ENCODE results near the gene CLSTN2. TPM values are rescaled to one million over a fixed set of nuclear protein-coding genes. Genes with fewer than 3 reads are reported as not detected.
A peak's percentile ranks its signal among the peaks of the same experiment; 100 is the strongest.

CLSTN2 gene
- total RNA-seq, 1 donor from 2014 or later, result 65.0 TPM

GRCh38 chr3:140018556-140018955 is 83.6 kb downstream of the CLSTN2 start:
- no peak for DNase-seq (ENCODE audit: low spot score)
- Mint-ChIP-seq H3K4me3 (ENCODE audit: unreplicated experiment) (no peak overlapping the region), H3K27me3 (ENCODE audit: low read depth) (no peaks in the 10 kb centered on the region), H3K36me3 (ENCODE audit: low read depth) (no peaks in the 10 kb centered on the region), H3K4me1 (ENCODE audit: low read depth) (peaks cover 20% of the 10 kb centered on the region), H3K9me3 (ENCODE audit: low read depth) (no peaks in the 10 kb centered on the region), H3K27ac (ENCODE audit: unreplicated experiment) (no peak overlapping the region)
- TF ChIP-seq, protein P1, sequence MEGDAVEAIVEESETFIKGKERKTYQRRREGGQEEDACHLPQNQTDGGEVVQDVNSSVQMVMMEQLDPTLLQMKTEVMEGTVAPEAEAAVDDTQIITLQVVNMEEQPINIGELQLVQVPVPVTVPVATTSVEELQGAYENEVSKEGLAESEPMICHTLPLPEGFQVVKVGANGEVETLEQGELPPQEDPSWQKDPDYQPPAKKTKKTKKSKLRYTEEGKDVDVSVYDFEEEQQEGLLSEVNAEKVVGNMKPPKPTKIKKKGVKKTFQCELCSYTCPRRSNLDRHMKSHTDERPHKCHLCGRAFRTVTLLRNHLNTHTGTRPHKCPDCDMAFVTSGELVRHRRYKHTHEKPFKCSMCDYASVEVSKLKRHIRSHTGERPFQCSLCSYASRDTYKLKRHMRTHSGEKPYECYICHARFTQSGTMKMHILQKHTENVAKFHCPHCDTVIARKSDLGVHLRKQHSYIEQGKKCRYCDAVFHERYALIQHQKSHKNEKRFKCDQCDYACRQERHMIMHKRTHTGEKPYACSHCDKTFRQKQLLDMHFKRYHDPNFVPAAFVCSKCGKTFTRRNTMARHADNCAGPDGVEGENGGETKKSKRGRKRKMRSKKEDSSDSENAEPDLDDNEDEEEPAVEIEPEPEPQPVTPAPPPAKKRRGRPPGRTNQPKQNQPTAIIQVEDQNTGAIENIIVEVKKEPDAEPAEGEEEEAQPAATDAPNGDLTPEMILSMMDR (IDR thresholded peaks at IDR 0.05), result no peak

DNA sequence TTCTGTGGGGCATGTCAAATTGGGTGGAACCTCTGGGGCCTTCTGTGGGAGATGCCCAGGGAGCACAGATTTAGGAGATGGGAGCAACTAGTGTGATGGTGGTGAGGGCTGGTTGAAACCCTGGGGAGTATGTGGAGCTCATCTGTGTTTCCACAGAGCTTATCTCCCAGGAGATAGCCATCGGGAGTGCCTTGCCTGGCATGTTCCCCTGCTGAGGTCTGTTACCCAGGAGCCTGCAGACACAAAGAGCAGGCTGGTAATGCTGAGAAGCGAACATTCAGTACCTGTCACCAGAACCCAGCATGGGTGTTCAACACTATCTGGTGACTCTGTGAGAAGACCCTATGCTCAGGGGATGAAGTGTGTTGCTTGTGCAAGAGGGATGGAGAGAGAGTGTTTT is 85.0 kb downstream of the CLSTN2 start:
- Mint-ChIP-seq H3K27me3 (ENCODE audit: low read depth) (no peaks in the 10 kb centered on the region), H3K4me3 (ENCODE audit: unreplicated experiment) (no peak overlapping the region), H3K9me3 (ENCODE audit: low read depth) (no peaks in the 10 kb centered on the region), H3K4me1 (ENCODE audit: low read depth) (peaks cover 30% of the 10 kb centered on the region), H3K27ac (ENCODE audit: unreplicated experiment) (no peak overlapping the region), H3K36me3 (ENCODE audit: low read depth) (no peaks in the 10 kb centered on the region)
- TF ChIP-seq, protein P1 (IDR thresholded peaks at IDR 0.05), result no peak
- DNase-seq (ENCODE audit: low spot score), result no peak

GRCh38 chr3:140020541-140020940 is 85.6 kb downstream of the CLSTN2 start:
- H3K27me3 Mint-ChIP-seq (ENCODE audit: low read depth), result no peaks in the 10 kb centered on the region
- H3K4me1 Mint-ChIP-seq (ENCODE audit: low read depth), result peaks cover 30% of the 10 kb centered on the region
- no peak overlapping the region for H3K27ac Mint-ChIP-seq (ENCODE audit: unreplicated experiment)
- no peak for DNase-seq (ENCODE audit: low spot score)
- TF ChIP-seq, protein P1 (IDR thresholded peaks at IDR 0.05), result no peak
- H3K36me3 Mint-ChIP-seq (ENCODE audit: low read depth), result no peaks in the 10 kb centered on the region
- no peaks in the 10 kb centered on the region for H3K9me3 Mint-ChIP-seq (ENCODE audit: low read depth)
- no peak overlapping the region for H3K4me3 Mint-ChIP-seq (ENCODE audit: unreplicated experiment)

DNA sequence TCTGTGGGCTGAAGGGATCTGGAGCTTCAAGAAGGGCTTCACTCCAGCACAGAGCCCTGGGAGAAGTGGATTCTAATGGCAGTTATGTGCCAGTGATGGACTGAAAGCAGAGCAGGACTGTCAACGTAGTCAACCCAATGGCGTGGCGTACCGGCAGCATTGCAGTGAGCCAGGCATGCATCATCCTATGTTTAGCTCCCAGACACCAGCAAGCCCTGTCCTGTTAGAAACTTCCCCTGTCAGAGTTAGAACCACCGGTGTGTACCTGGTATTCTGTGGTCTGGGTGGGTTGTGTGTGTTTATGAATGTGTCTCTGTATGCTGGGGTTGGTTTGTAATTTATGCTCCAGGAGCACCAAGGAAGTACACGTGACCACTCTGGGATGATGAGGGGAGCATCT is 86.3 kb downstream of the CLSTN2 start:
- Mint-ChIP-seq H3K27me3 (ENCODE audit: low read depth) (no peaks in the 10 kb centered on the region), H3K4me3 (ENCODE audit: unreplicated experiment) (no peak overlapping the region), H3K9me3 (ENCODE audit: low read depth) (no peaks in the 10 kb centered on the region), H3K27ac (ENCODE audit: unreplicated experiment) (no peak overlapping the region), H3K4me1 (ENCODE audit: low read depth) (peaks cover 30% of the 10 kb centered on the region), H3K36me3 (ENCODE audit: low read depth) (no peaks in the 10 kb centered on the region)
- no peak for DNase-seq (ENCODE audit: low spot score)
- TF ChIP-seq, protein P1 (IDR thresholded peaks at IDR 0.05), result no peak

DNA sequence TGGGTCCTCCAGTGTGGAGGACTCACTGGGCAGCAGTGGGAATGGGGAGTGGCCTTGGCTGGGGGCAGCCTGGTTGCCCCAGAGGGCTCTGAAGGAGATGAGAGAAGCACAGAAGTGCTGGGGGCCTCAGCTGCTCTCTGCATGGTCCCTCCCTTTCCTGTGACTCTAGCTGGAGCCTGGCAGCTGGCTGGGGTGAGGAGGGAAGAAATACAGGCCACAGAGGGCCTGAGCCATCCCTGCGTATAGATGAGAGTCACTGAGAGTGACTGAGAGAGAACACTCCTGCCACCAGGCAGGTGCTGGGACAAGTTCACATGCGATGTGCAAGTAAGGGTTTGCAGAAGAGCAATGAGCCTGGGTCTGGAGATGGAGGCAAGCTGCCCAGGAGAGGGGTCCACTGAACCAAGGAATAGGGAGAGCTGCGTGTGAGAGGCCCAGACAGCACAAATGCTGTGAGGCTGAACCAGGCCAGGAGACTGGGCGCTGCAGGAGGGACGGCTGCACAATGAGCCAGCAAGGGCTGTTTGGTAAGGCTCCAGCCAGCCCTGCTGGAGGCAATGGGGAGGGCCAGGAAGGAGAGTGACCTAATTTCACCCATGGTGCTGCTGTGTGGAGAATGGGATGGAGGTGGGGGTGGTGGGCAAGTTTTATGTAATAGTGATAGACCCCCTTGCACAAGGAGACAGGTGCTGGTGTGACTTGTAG is 87.2 kb downstream of the CLSTN2 start:
- TF ChIP-seq, protein P1 (IDR thresholded peaks at IDR 0.05), result no peak
- H3K36me3 Mint-ChIP-seq (ENCODE audit: low read depth), result no peaks in the 10 kb centered on the region
- no peak overlapping the region for H3K4me3 Mint-ChIP-seq (ENCODE audit: unreplicated experiment)
- no peaks in the 10 kb centered on the region for H3K27me3 Mint-ChIP-seq (ENCODE audit: low read depth)
- H3K27ac Mint-ChIP-seq (ENCODE audit: unreplicated experiment), result peak overlapping the region; percentile 37
- no peak for DNase-seq (ENCODE audit: low spot score)
- peaks cover 30% of the 10 kb centered on the region for H3K4me1 Mint-ChIP-seq (ENCODE audit: low read depth)
- H3K9me3 Mint-ChIP-seq (ENCODE audit: low read depth), result no peaks in the 10 kb centered on the region
